HPDE6-E6E7 (cell line): Measurements from ENCODE around the gene TMEM179.
A peak's percentile ranks its signal among the peaks of the same experiment; 100 is the strongest.

Experiments used
- DNase-seq: peaks from one replicate; pipeline ENCODE4 v3.0.0; 2011; ENCODE audit warnings: missing footprints; ENCODE audit errors: extremely low spot score

The TMEM179 gene

GRCh38 chr14:104571246-104571645 lies 33.3 kb downstream of the TMEM179 start:
- no peak for DNase-seq

GRCh38 chr14:104569435-104569834 lies 35.1 kb downstream of the TMEM179 start:
- no peak for DNase-seq

GRCh38 chr14:104568620-104569019 lies 36.0 kb downstream of the TMEM179 start:
- DNase-seq, result no peak

- no peak for DNase-seq
Measured at GRCh38 chr14:104567957-104568225, 36.7 kb downstream of the TMEM179 start.

- no peak for DNase-seq
Measured at GRCh38 chr14:104567141-104567956, 37.2 kb downstream of the TMEM179 start.

- no peak for DNase-seq
Measured at GRCh38 chr14:104564744-104565679, 39.6 kb downstream of the TMEM179 start.

- peak; percentile 75 for DNase-seq
Measured at GRCh38 chr14:104563742-104564615, 40.6 kb downstream of the TMEM179 start.

GRCh38 chr14:104563191-104563741 lies 41.3 kb downstream of the TMEM179 start:
- no peak for DNase-seq

- no peak for DNase-seq
Measured at GRCh38 chr14:104562606-104563005, 42.0 kb downstream of the TMEM179 start.

- no peak for DNase-seq
Measured at GRCh38 chr14:104561632-104562495, 42.7 kb downstream of the TMEM179 start.

- no peak for DNase-seq
Measured at GRCh38 chr14:104561124-104561557, 43.4 kb downstream of the TMEM179 start.

- DNase-seq, result no peak
Measured at GRCh38 chr14:104560586-104560945, 44.0 kb downstream of the TMEM179 start.

GRCh38 chr14:104559804-104560585 lies 44.6 kb downstream of the TMEM179 start:
- DNase-seq, result no peak

- DNase-seq, result no peak
Measured at GRCh38 chr14:104559028-104559803, 45.4 kb downstream of the TMEM179 start.

- DNase-seq, result no peak
Measured at GRCh38 chr14:104558231-104559027, 46.1 kb downstream of the TMEM179 start.

- no peak for DNase-seq
Measured at GRCh38 chr14:104557766-104558165, 46.8 kb downstream of the TMEM179 start.

- DNase-seq, result no peak
Measured at GRCh38 chr14:104557086-104557485, 47.5 kb downstream of the TMEM179 start.
